ENCODE measurements around the gene ASPSCR1. TPM values are rescaled to one million over a fixed set of nuclear protein-coding genes. Genes with fewer than 3 reads are reported as not detected.

ASPSCR1 gene
- total and polyA plus RNA-seq, 2 of the 13 experiments (the other 11 are each of a cell fraction or from before 2014, with no cell fraction given): 274 to 314 TPM

DNA sequence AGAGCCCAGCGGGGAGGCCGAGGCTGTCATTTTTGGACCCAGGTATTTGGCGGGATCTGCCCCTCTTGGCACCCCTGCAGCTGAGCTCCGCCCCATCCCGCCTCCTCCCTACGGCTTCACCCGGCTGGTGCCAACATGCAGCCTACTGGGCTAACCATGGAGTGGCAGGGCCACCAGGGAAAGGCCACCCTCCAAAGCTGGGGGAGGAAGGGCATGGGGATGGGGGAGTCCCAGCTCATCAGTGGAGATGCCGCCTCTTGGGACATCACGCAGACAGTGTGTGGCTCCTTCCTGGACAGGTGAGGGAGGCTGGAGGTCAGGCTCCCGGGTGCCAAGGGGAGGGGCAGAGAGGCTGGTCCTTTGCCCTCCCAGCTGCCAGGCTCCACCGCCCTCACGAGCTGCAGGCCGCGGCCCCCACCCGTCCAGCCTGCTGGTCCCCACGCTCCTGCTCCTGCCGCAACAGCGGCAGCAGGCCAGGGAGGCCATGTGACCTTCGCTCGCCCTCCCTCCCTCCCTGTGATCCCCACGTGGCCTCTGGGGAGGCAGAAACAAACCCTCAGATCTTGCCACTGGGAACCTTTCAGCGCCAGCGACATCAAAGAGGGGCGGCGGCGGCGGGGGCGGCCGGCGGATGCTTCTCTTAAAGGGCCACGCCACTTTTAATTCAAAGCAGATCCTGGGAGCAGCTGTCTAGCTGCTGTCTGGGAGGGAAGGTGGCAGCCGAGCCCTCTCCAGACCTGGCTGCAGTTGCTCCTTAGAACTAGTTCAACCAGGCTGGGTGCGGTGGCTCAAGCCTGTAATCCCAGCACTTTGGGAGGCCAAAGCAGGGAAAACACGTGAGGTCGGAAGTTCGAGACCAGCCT lies 9.7 kb upstream of the ASPSCR1 start (continued):
- TF ChIP-seq, protein P1, sequence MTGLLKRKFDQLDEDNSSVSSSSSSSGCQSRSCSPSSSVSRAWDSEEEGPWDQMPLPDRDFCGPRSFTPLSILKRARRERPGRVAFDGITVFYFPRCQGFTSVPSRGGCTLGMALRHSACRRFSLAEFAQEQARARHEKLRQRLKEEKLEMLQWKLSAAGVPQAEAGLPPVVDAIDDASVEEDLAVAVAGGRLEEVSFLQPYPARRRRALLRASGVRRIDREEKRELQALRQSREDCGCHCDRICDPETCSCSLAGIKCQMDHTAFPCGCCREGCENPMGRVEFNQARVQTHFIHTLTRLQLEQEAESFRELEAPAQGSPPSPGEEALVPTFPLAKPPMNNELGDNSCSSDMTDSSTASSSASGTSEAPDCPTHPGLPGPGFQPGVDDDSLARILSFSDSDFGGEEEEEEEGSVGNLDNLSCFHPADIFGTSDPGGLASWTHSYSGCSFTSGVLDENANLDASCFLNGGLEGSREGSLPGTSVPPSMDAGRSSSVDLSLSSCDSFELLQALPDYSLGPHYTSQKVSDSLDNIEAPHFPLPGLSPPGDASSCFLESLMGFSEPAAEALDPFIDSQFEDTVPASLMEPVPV (CRISPR knock-in tag; IDR thresholded peaks at IDR 0.05): peak; percentile 55; the same call in 1 of the 2 replicates
- TF ChIP-seq HMG20A (CRISPR knock-in tag; IDR thresholded peaks at IDR 0.05; ENCODE audit: borderline replicate concordance) (peak; percentile 86), TOE1 (CRISPR knock-in tag; IDR thresholded peaks at IDR 0.05) (peak; percentile 44; the same call in 1 of the 2 replicates), PHF20 (CRISPR knock-in tag; IDR thresholded peaks at IDR 0.05) (peak; percentile 54; the same call in 1 of the 2 replicates), ZNF577 (CRISPR knock-in tag; IDR thresholded peaks at IDR 0.05; ENCODE audit: borderline replicate concordance, low read depth) (no peak), ZFX (CRISPR knock-in tag; IDR thresholded peaks at IDR 0.05; ENCODE audit: low read depth) (peak; percentile 97), NCOR1 (IDR thresholded peaks at IDR 0.05; ENCODE audit: borderline replicate concordance, low read length) (peak; percentile 79; the same call in 1 of the 2 replicates), HOXA9 (CRISPR knock-in tag; IDR thresholded peaks at IDR 0.05; ENCODE audit: borderline replicate concordance) (no peak), NFKBIZ (CRISPR knock-in tag; IDR thresholded peaks at IDR 0.05) (peak; percentile 90), LCORL (IDR thresholded peaks at IDR 0.05) (no peak), LCORL (CRISPR knock-in tag; IDR thresholded peaks at IDR 0.05) (peak; percentile 92), DNMT3B (CRISPR knock-in tag; conservative IDR thresholded peaks at IDR 0.05) (0 out of 2 replicates have a peak, but pooled peaks have one; percentile 25), MYC (CRISPR knock-in tag; IDR thresholded peaks at IDR 0.05; ENCODE audit: borderline replicate concordance) (peak; percentile 99), HOXD1 (CRISPR knock-in tag; IDR thresholded peaks at IDR 0.05) (peak; percentile 74)
- TF ChIP-seq, protein P2, sequence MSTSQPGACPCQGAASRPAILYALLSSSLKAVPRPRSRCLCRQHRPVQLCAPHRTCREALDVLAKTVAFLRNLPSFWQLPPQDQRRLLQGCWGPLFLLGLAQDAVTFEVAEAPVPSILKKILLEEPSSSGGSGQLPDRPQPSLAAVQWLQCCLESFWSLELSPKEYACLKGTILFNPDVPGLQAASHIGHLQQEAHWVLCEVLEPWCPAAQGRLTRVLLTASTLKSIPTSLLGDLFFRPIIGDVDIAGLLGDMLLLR (CRISPR knock-in tag; IDR thresholded peaks at IDR 0.05): peak; percentile 93
- TF ChIP-seq, protein P3, sequence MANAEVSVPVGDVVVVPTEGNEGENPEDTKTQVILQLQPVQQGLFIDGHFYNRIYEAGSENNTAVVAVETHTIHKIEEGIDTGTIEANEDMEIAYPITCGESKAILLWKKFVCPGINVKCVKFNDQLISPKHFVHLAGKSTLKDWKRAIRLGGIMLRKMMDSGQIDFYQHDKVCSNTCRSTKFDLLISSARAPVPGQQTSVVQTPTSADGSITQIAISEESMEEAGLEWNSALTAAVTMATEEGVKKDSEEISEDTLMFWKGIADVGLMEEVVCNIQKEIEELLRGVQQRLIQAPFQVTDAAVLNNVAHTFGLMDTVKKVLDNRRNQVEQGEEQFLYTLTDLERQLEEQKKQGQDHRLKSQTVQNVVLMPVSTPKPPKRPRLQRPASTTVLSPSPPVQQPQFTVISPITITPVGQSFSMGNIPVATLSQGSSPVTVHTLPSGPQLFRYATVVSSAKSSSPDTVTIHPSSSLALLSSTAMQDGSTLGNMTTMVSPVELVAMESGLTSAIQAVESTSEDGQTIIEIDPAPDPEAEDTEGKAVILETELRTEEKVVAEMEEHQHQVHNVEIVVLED (CRISPR knock-in tag; IDR thresholded peaks at IDR 0.05; ENCODE audit: borderline replicate concordance): peak; percentile 78
- TF ChIP-seq, protein P4, sequence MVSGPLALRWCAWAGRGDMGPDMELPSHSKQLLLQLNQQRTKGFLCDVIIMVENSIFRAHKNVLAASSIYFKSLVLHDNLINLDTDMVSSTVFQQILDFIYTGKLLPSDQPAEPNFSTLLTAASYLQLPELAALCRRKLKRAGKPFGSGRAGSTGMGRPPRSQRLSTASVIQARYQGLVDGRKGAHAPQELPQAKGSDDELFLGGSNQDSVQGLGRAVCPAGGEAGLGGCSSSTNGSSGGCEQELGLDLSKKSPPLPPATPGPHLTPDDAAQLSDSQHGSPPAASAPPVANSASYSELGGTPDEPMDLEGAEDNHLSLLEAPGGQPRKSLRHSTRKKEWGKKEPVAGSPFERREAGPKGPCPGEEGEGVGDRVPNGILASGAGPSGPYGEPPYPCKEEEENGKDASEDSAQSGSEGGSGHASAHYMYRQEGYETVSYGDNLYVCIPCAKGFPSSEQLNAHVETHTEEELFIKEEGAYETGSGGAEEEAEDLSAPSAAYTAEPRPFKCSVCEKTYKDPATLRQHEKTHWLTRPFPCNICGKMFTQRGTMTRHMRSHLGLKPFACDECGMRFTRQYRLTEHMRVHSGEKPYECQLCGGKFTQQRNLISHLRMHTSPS (CRISPR knock-in tag; IDR thresholded peaks at IDR 0.05; ENCODE audit: low read depth): peak; percentile 100
- TF ChIP-seq, protein P5, sequence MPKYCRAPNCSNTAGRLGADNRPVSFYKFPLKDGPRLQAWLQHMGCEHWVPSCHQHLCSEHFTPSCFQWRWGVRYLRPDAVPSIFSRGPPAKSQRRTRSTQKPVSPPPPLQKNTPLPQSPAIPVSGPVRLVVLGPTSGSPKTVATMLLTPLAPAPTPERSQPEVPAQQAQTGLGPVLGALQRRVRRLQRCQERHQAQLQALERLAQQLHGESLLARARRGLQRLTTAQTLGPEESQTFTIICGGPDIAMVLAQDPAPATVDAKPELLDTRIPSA (CRISPR knock-in tag; IDR thresholded peaks at IDR 0.05; ENCODE audit: borderline replicate concordance): 0 out of 2 replicates have a peak, but pooled peaks have one; percentile 65
- TF ChIP-seq, protein P6, sequence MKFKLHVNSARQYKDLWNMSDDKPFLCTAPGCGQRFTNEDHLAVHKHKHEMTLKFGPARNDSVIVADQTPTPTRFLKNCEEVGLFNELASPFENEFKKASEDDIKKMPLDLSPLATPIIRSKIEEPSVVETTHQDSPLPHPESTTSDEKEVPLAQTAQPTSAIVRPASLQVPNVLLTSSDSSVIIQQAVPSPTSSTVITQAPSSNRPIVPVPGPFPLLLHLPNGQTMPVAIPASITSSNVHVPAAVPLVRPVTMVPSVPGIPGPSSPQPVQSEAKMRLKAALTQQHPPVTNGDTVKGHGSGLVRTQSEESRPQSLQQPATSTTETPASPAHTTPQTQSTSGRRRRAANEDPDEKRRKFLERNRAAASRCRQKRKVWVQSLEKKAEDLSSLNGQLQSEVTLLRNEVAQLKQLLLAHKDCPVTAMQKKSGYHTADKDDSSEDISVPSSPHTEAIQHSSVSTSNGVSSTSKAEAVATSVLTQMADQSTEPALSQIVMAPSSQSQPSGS (CRISPR knock-in tag; IDR thresholded peaks at IDR 0.05): peak; percentile 81
